HL-60 (cell line): ENCODE measurements around the gene AUP1.

Experiments used
- DNase-seq, 2 experiments: peaks; one replicate each; pipeline ENCODE4 v3.0.0-alpha.2; 2010 to 2020; ENCODE audit warnings: low read depth in 1 of 2, low spot score in 1 of 2
- H3K27ac ChIP-seq: fragments of 250-450 bp; sonication (Bioruptor Pico); replicated peaks from 2 replicates; pipeline ENCODE4 v1.5.1; 2020; ENCODE audit warnings: mild to moderate bottlenecking, moderate library complexity
- H3K27me3 ChIP-seq: fragments of 250-450 bp; sonication (Bioruptor Pico); 2 replicates; pipeline ENCODE4 v1.5.1; 2021; ENCODE audit warnings: mild to moderate bottlenecking, moderate library complexity; ENCODE audit not compliant: insufficient read depth, poor library complexity, severe bottlenecking
- H3K4me3 ChIP-seq: replicated peaks from 2 replicates; pipeline ENCODE4 v1.5.1; 2011; ENCODE audit warnings: mild to moderate bottlenecking, control low read depth, low read length; ENCODE audit not compliant: insufficient read depth
- CTCF ChIP-seq: IDR thresholded peaks from one replicate; pipeline ENCODE4 v1.5.1; 2011; ENCODE audit warnings: low read length, control low read depth, inconsistent platforms; ENCODE audit not compliant: insufficient read depth
- GABPA ChIP-seq: IDR thresholded peaks from 2 replicates; pipeline ENCODE4 v1.6.1; 2012; ENCODE audit warnings: low read depth
- POLR2AphosphoS5 ChIP-seq: IDR thresholded peaks from 2 replicates; pipeline ENCODE4 v1.6.1; 2012; ENCODE audit warnings: low read depth
- REST ChIP-seq: IDR thresholded peaks from 2 replicates; pipeline ENCODE4 v1.6.1; 2012; ENCODE audit warnings: low read depth; ENCODE audit not compliant: insufficient replicate concordance
- SPI1 ChIP-seq: IDR thresholded peaks from 2 replicates; pipeline ENCODE4 v1.6.1; 2012; ENCODE audit warnings: low read depth, mild to moderate bottlenecking, borderline replicate concordance

Gene AUP1

GRCh38 chr2:74501335-74502071 is 28.0 kb downstream of the AUP1 start:
- TF ChIP-seq CTCF (no peak), REST (peak; percentile 68)
- Histone ChIP-seq H3K27me3 (peaks cover 60% of the 10 kb centered on the region), H3K27ac (no peak overlapping the region), H3K4me3 (no peak overlapping the region)
- DNase-seq, result no peak

- Histone ChIP-seq H3K27ac (no peak overlapping the region), H3K27me3 (peaks cover 60% of the 10 kb centered on the region), H3K4me3 (no peak overlapping the region)
- no peak for DNase-seq
- TF ChIP-seq GABPA (no peak), SPI1 (no peak), POLR2AphosphoS5 (no peak), CTCF (no peak), REST (no peak)
Measured at GRCh38 chr2:74500578-74500946, 28.9 kb downstream of the AUP1 start.

- no peak overlapping the region for H3K4me3 ChIP-seq
- peaks cover 60% of the 10 kb centered on the region for H3K27me3 ChIP-seq
- DNase-seq, result no peak
- TF ChIP-seq GABPA (no peak), CTCF (no peak), POLR2AphosphoS5 (no peak), SPI1 (no peak), REST (no peak)
- no peak overlapping the region for H3K27ac ChIP-seq
Measured at GRCh38 chr2:74499940-74500577, 29.4 kb downstream of the AUP1 start.
